WTC11 (cell line): Measurements from ENCODE around the gene RIPOR3. TPM values are rescaled to one million over a fixed set of nuclear protein-coding genes. Genes with fewer than 3 reads are reported as not detected.

Experiments used
- ATAC-seq: fragments of 200-7000 bp; cut with Tn5 transposase; 2 replicates; pipeline ENCODE4 v1.10.0; 2021; ENCODE audit warnings: mild to moderate bottlenecking, moderate library complexity
- CTCF ChIA-PET: fragments of 300-600 bp; sonication (Branson Sonifier 250); formaldehyde crosslinking; loops from one replicate; lab custom pipeline; 2021; ENCODE audit warnings: antibody characterized with exemption; lab: Charles Lee
- POLR2A ChIA-PET: fragments of 350-600 bp; sonication (Branson Sonifier 250); formaldehyde crosslinking; loops from one replicate; lab custom pipeline; 2021; ENCODE audit warnings: antibody characterized with exemption; lab: Charles Lee
- DNase-seq: peaks from one replicate; pipeline ENCODE4 v3.0.0; 2021; ENCODE audit warnings: low spot score
- H3K27ac Mint-ChIP-seq: 2 replicates; pipeline ENCODE4 v1.8.0; 2021; ENCODE audit warnings: mixed read lengths
- H3K27me3 Mint-ChIP-seq: 2 replicates; pipeline ENCODE4 v1.8.0; 2021; ENCODE audit warnings: low read depth, mild to moderate bottlenecking, moderate library complexity, mixed read lengths
- H3K36me3 Mint-ChIP-seq: 2 replicates; pipeline ENCODE4 v1.8.0; 2021; ENCODE audit warnings: mixed read lengths
- H3K4me1 Mint-ChIP-seq: 2 replicates; pipeline ENCODE4 v1.8.0; 2022; ENCODE audit warnings: mixed read lengths
- H3K4me3 Mint-ChIP-seq: 2 replicates; pipeline ENCODE4 v1.8.0; 2021; ENCODE audit warnings: mild to moderate bottlenecking, moderate library complexity, mixed read lengths
- H3K9me3 Mint-ChIP-seq: 2 replicates; pipeline ENCODE4 v1.8.0; 2021; ENCODE audit warnings: mixed read lengths
- ARID4B ChIP-seq: sonication (generic); formaldehyde crosslinking; IDR thresholded peaks from 2 replicates; pipeline ENCODE4 v1.8.0; 2023; ENCODE audit warnings: missing genetic modification reagents, mild to moderate bottlenecking, borderline replicate concordance
- ATF2 ChIP-seq: sonication (generic); formaldehyde crosslinking; IDR thresholded peaks from 2 replicates; pipeline ENCODE4 v1.8.1; 2022; ENCODE audit warnings: low read depth, missing genetic modification reagents, borderline replicate concordance
- CDX4 ChIP-seq: fragments of 250-450 bp; sonication (Bioruptor Pico); IDR thresholded peaks from 2 replicates; pipeline ENCODE4 v1.9.0; 2021; ENCODE audit warnings: moderate library complexity, mild to moderate bottlenecking, inconsistent platforms, borderline replicate concordance
- CREM ChIP-seq: sonication (generic); formaldehyde crosslinking; IDR thresholded peaks from 2 replicates; pipeline ENCODE4 v1.8.1; 2022; ENCODE audit warnings: mild to moderate bottlenecking, missing genetic modification reagents, moderate library complexity
- FOXP1 ChIP-seq: sonication (generic); formaldehyde crosslinking; IDR thresholded peaks from 2 replicates; pipeline ENCODE4 v1.8.0; 2022; ENCODE audit warnings: missing genetic modification reagents, mild to moderate bottlenecking, moderate library complexity, borderline replicate concordance
- GABPB1 ChIP-seq: sonication (generic); formaldehyde crosslinking; IDR thresholded peaks from 2 replicates; pipeline ENCODE4 v1.8.1; 2023; ENCODE audit warnings: mild to moderate bottlenecking, missing genetic modification reagents
- GTF2I ChIP-seq: fragments of 250-450 bp; sonication (Bioruptor Pico); conservative IDR thresholded peaks from 2 replicates; pipeline ENCODE4 v1.4.0; 2021; ENCODE audit warnings: mild to moderate bottlenecking
- HMGA2 ChIP-seq: fragments of 250-450 bp; sonication (Bioruptor Pico); IDR thresholded peaks from 2 replicates; pipeline ENCODE4 v1.4.0; 2021; ENCODE audit warnings: mild to moderate bottlenecking, moderate library complexity
- IRF1 ChIP-seq: sonication (generic); formaldehyde crosslinking; IDR thresholded peaks from 2 replicates; pipeline ENCODE4 v1.8.0; 2023; ENCODE audit warnings: missing genetic modification reagents
- JUN ChIP-seq: sonication (generic); formaldehyde crosslinking; IDR thresholded peaks from 2 replicates; pipeline ENCODE4 v1.8.0; 2023; ENCODE audit warnings: mild to moderate bottlenecking, missing genetic modification reagents
- MLX ChIP-seq: sonication (generic); formaldehyde crosslinking; IDR thresholded peaks from 2 replicates; pipeline ENCODE4 v1.8.1; 2023; ENCODE audit warnings: mild to moderate bottlenecking, missing genetic modification reagents, moderate library complexity
- NFE2L1 ChIP-seq: sonication (generic); formaldehyde crosslinking; IDR thresholded peaks from 2 replicates; pipeline ENCODE4 v1.8.1; 2023; ENCODE audit warnings: missing genetic modification reagents
- NFYB ChIP-seq: sonication (generic); formaldehyde crosslinking; conservative IDR thresholded peaks from 2 replicates; pipeline ENCODE4 v1.8.0; 2022; ENCODE audit warnings: low read depth, missing genetic modification reagents
- NR2C2 ChIP-seq: sonication (generic); formaldehyde crosslinking; IDR thresholded peaks from 2 replicates; pipeline ENCODE4 v1.8.0; 2022; ENCODE audit warnings: mild to moderate bottlenecking, missing genetic modification reagents
- RELA ChIP-seq: sonication (generic); formaldehyde crosslinking; IDR thresholded peaks from 2 replicates; pipeline ENCODE4 v1.8.1; 2022; ENCODE audit warnings: missing genetic modification reagents, mild to moderate bottlenecking, borderline replicate concordance
- SMAD4 ChIP-seq: sonication (generic); formaldehyde crosslinking; IDR thresholded peaks from 2 replicates; pipeline ENCODE4 v1.8.0; 2022; ENCODE audit warnings: mild to moderate bottlenecking, missing genetic modification reagents
- ZNF281 ChIP-seq: sonication (generic); formaldehyde crosslinking; IDR thresholded peaks from 2 replicates; pipeline ENCODE4 v1.8.0; 2023; ENCODE audit warnings: mild to moderate bottlenecking, missing genetic modification reagents
- ZNF396 ChIP-seq: fragments of 250-450 bp; sonication (Bioruptor Pico); IDR thresholded peaks from 2 replicates; pipeline ENCODE4 v1.8.0; 2021; ENCODE audit warnings: mild to moderate bottlenecking, moderate library complexity, borderline replicate concordance
- total RNA-seq: library from RNA; stranded (reverse); gene quantifications from 3 replicates; pipeline ENCODE4 v1.2.3, GENCODE V29; 2021
- TF ChIP-seq, protein P1 (sequence below): fragments of 250-450 bp; sonication (Bioruptor Pico); IDR thresholded peaks from 2 replicates; pipeline ENCODE4 v1.9.0; 2021; ENCODE audit warnings: mild to moderate bottlenecking
- TF ChIP-seq, protein P2 (sequence below): fragments of 200-600 bp; IDR thresholded peaks from 2 replicates; pipeline ENCODE4 v1.8.0; 2022; ENCODE audit warnings: antibody characterized with exemption
- TF ChIP-seq, protein P3 (sequence below): fragments of 250-450 bp; sonication (Bioruptor Pico); conservative IDR thresholded peaks from 2 replicates; pipeline ENCODE4 v1.9.0; 2021; ENCODE audit warnings: mild to moderate bottlenecking

RIPOR3 gene
- total RNA-seq, 1 experiment from 2014 or later: 6.5 TPM

- H3K9me3 Mint-ChIP-seq: no peaks in the 10 kb centered on the region
- no peak for TF ChIP-seq GABPB1 (CRISPR knock-in tag)
- no peak for TF ChIP-seq JUN (CRISPR knock-in tag)
- TF ChIP-seq CDX4 (CRISPR knock-in tag): no peak
- TF ChIP-seq HMGA2 (CRISPR knock-in tag): no peak
- TF ChIP-seq FOXP1 (CRISPR knock-in tag): no peak
- no peak for TF ChIP-seq ATF2 (CRISPR knock-in tag)
- no peak for TF ChIP-seq SMAD4 (CRISPR knock-in tag)
- no peak for TF ChIP-seq RELA
- no peak for TF ChIP-seq GTF2I
- no peak for TF ChIP-seq NR2C2 (CRISPR knock-in tag)
- TF ChIP-seq NFE2L1 (CRISPR knock-in tag): no peak
- TF ChIP-seq CREM (CRISPR knock-in tag): no peak
- TF ChIP-seq, protein P1, sequence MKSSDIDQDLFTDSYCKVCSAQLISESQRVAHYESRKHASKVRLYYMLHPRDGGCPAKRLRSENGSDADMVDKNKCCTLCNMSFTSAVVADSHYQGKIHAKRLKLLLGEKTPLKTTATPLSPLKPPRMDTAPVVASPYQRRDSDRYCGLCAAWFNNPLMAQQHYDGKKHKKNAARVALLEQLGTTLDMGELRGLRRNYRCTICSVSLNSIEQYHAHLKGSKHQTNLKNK: no peak
- TF ChIP-seq MLX (CRISPR knock-in tag): no peak
- TF ChIP-seq NFYB: no peak
- TF ChIP-seq, protein P2, sequence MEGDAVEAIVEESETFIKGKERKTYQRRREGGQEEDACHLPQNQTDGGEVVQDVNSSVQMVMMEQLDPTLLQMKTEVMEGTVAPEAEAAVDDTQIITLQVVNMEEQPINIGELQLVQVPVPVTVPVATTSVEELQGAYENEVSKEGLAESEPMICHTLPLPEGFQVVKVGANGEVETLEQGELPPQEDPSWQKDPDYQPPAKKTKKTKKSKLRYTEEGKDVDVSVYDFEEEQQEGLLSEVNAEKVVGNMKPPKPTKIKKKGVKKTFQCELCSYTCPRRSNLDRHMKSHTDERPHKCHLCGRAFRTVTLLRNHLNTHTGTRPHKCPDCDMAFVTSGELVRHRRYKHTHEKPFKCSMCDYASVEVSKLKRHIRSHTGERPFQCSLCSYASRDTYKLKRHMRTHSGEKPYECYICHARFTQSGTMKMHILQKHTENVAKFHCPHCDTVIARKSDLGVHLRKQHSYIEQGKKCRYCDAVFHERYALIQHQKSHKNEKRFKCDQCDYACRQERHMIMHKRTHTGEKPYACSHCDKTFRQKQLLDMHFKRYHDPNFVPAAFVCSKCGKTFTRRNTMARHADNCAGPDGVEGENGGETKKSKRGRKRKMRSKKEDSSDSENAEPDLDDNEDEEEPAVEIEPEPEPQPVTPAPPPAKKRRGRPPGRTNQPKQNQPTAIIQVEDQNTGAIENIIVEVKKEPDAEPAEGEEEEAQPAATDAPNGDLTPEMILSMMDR: no peak
- TF ChIP-seq, protein P3, sequence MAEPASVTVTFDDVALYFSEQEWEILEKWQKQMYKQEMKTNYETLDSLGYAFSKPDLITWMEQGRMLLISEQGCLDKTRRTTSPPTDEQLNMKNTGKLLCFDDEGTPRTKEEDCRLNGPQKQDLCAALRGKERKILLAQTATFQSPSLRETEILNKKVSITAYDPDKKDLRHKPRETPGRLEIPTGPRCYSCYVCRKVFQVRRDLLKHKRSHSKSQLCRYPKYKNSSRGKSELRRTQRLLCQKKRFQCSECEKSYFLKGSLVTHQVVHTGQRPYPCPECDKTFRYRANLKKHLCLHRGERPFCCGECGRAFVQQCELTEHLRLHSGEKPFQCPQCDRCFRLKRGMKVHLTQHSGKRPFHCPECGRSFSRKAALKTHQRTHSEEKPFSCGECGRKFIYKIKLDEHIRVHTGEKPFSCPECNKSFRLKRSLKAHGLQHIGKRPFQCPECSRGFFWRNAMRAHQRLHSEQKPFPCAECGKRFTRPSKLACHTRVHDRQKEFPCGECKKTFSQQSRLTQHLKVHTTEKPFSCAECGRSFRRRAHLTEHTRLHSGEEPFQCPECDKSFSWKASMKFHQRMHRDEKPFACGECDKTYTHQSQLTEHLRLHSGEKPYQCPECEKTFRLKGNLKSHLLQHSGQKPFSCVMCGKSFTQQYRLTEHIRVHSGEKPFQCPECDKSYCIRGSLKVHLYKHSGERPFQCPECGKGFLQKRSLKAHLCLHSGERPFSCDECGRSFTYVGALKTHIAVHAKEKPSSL: no peak
- TF ChIP-seq, all 79 proteins: peak for 0
- ChIA-PET POLR2A (no interaction called here), CTCF (no interaction called here)
- H3K36me3 Mint-ChIP-seq: no peaks in the 10 kb centered on the region
- peaks cover 11% of the 10 kb centered on the region for H3K4me1 Mint-ChIP-seq
- ATAC-seq (no peak), DNase-seq (no peak)
- H3K27me3 Mint-ChIP-seq: no peaks in the 10 kb centered on the region
- no peak overlapping the region for H3K4me3 Mint-ChIP-seq
- no peak overlapping the region for H3K27ac Mint-ChIP-seq
These were observed 153.1 kb downstream of the RIPOR3 start for GRCh38 chr20:50538276-50538675.

DNA sequence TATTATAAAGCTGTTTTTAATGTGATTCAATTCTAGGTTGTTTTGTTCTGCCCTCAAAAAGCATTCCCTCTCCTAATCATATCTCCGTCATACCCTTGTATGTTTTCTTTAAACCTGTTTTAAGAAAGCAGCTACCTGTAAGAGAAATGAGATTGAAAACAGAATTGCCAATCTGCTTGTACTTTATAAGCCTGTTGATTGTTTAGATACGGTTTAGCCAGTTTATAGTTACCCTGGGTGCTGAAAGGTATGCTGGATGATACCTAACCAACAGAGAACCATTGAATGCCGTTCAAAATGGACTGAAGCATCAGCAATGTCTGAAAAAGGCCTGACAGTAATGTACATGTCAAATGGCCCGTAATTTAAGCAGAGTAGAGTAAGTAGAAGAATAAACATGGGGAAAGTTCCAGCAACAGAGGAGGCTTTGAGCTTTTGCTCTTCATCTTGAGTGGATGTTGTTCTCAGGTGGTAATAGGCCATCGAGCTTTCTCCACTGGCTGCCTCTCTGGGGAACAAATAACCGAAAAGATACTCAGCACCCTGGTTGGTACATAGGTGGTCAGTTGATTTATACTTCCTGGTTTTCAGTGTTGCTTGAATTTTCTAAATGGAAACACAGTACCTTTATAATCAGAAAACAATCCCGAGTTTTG is 153.7 kb downstream of the RIPOR3 start:
- ChIA-PET POLR2A (no interaction called here), CTCF (no interaction called here)
- H3K4me1 Mint-ChIP-seq: peaks cover 11% of the 10 kb centered on the region
- ATAC-seq (no peak), DNase-seq (no peak)
- no peaks in the 10 kb centered on the region for H3K36me3 Mint-ChIP-seq
- no peaks in the 10 kb centered on the region for H3K9me3 Mint-ChIP-seq
- no peak overlapping the region for H3K4me3 Mint-ChIP-seq
- no peaks in the 10 kb centered on the region for H3K27me3 Mint-ChIP-seq
- no peak overlapping the region for H3K27ac Mint-ChIP-seq
- TF ChIP-seq ARID4B (CRISPR knock-in tag) (no peak), IRF1 (CRISPR knock-in tag) (no peak), ZNF396 (no peak), ZNF281 (CRISPR knock-in tag) (no peak)
